H1 (cell line): ENCODE data around the gene KCNJ3. TPM values are rescaled to one million over a fixed set of nuclear protein-coding genes. Genes with fewer than 3 reads are reported as not detected.

ENCODE experiments used
- RBBP5 ChIP-seq: IDR thresholded peaks from 2 replicates; pipeline ENCODE4 v1.7.1; 2012; ENCODE audit warnings: low read depth, mild to moderate bottlenecking, inconsistent platforms, low read length, moderate library complexity, borderline replicate concordance
- RFX5 ChIP-seq: IDR thresholded peaks from 2 replicates; pipeline ENCODE4 v1.6.1; 2011; ENCODE audit warnings: low read depth, low read length, improper control_type of control experiment, borderline replicate concordance
- polyA plus RNA-seq, 7 experiments: library from polyadenylated mRNA; depleted of rRNA in 3 of 7; stranded (reverse) in 5 of 7; unstranded in 2 of 7; fragments of >200 nt in 5 of 7; fragments of 200-250 nt in 2 of 7; gene quantifications; 1 replicate in 5 of 7; 2 replicates in 1 of 7; 4 replicates in 1 of 7; pipeline versions ENCODE4 v1.2.1 to v1.2.3, GENCODE V29; 2011 to 2013; ENCODE audit warnings: missing spikeins in 2 of 7, mixed read lengths in 2 of 7
- total RNA-seq: library from RNA; stranded (reverse); fragmentation: NEBNext Ultra II Directional; extraction: Animal tissue kit (Norgen Biotek cat#: 25700); gene quantifications from 2 replicates; pipeline ENCODE4 v1.2.1, GENCODE V29; 2021
- TF ChIP-seq, protein P1 (sequence below): fragments of 300-600 bp; sonication (generic); IDR thresholded peaks from 2 replicates; pipeline ENCODE4 v1.7.1; 2012; ENCODE audit warnings: low read length, moderate library complexity, mild to moderate bottlenecking, inconsistent platforms; ENCODE audit not compliant: insufficient replicate concordance

KCNJ3 gene
- total and polyA plus RNA-seq, 2 of the 8 experiments (the other 6 are each of a cell fraction or from before 2014, with no cell fraction given): 0.11 to 0.50 TPM

- TF ChIP-seq, protein P1, sequence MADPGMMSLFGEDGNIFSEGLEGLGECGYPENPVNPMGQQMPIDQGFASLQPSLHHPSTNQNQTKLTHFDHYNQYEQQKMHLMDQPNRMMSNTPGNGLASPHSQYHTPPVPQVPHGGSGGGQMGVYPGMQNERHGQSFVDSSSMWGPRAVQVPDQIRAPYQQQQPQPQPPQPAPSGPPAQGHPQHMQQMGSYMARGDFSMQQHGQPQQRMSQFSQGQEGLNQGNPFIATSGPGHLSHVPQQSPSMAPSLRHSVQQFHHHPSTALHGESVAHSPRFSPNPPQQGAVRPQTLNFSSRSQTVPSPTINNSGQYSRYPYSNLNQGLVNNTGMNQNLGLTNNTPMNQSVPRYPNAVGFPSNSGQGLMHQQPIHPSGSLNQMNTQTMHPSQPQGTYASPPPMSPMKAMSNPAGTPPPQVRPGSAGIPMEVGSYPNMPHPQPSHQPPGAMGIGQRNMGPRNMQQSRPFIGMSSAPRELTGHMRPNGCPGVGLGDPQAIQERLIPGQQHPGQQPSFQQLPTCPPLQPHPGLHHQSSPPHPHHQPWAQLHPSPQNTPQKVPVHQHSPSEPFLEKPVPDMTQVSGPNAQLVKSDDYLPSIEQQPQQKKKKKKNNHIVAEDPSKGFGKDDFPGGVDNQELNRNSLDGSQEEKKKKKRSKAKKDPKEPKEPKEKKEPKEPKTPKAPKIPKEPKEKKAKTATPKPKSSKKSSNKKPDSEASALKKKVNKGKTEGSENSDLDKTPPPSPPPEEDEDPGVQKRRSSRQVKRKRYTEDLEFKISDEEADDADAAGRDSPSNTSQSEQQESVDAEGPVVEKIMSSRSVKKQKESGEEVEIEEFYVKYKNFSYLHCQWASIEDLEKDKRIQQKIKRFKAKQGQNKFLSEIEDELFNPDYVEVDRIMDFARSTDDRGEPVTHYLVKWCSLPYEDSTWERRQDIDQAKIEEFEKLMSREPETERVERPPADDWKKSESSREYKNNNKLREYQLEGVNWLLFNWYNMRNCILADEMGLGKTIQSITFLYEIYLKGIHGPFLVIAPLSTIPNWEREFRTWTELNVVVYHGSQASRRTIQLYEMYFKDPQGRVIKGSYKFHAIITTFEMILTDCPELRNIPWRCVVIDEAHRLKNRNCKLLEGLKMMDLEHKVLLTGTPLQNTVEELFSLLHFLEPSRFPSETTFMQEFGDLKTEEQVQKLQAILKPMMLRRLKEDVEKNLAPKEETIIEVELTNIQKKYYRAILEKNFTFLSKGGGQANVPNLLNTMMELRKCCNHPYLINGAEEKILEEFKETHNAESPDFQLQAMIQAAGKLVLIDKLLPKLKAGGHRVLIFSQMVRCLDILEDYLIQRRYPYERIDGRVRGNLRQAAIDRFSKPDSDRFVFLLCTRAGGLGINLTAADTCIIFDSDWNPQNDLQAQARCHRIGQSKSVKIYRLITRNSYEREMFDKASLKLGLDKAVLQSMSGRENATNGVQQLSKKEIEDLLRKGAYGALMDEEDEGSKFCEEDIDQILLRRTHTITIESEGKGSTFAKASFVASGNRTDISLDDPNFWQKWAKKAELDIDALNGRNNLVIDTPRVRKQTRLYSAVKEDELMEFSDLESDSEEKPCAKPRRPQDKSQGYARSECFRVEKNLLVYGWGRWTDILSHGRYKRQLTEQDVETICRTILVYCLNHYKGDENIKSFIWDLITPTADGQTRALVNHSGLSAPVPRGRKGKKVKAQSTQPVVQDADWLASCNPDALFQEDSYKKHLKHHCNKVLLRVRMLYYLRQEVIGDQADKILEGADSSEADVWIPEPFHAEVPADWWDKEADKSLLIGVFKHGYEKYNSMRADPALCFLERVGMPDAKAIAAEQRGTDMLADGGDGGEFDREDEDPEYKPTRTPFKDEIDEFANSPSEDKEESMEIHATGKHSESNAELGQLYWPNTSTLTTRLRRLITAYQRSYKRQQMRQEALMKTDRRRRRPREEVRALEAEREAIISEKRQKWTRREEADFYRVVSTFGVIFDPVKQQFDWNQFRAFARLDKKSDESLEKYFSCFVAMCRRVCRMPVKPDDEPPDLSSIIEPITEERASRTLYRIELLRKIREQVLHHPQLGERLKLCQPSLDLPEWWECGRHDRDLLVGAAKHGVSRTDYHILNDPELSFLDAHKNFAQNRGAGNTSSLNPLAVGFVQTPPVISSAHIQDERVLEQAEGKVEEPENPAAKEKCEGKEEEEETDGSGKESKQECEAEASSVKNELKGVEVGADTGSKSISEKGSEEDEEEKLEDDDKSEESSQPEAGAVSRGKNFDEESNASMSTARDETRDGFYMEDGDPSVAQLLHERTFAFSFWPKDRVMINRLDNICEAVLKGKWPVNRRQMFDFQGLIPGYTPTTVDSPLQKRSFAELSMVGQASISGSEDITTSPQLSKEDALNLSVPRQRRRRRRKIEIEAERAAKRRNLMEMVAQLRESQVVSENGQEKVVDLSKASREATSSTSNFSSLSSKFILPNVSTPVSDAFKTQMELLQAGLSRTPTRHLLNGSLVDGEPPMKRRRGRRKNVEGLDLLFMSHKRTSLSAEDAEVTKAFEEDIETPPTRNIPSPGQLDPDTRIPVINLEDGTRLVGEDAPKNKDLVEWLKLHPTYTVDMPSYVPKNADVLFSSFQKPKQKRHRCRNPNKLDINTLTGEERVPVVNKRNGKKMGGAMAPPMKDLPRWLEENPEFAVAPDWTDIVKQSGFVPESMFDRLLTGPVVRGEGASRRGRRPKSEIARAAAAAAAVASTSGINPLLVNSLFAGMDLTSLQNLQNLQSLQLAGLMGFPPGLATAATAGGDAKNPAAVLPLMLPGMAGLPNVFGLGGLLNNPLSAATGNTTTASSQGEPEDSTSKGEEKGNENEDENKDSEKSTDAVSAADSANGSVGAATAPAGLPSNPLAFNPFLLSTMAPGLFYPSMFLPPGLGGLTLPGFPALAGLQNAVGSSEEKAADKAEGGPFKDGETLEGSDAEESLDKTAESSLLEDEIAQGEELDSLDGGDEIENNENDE: no peak
- no peak for TF ChIP-seq RFX5
- no peak for TF ChIP-seq RBBP5
- TF ChIP-seq, all 59 proteins: peak for 0
Measured at GRCh38 chr2:154689158-154689557, 9.3 kb upstream of the KCNJ3 start (continued).
